Measurements from ENCODE around the gene DNAI2.

DNAI2 gene

DNA sequence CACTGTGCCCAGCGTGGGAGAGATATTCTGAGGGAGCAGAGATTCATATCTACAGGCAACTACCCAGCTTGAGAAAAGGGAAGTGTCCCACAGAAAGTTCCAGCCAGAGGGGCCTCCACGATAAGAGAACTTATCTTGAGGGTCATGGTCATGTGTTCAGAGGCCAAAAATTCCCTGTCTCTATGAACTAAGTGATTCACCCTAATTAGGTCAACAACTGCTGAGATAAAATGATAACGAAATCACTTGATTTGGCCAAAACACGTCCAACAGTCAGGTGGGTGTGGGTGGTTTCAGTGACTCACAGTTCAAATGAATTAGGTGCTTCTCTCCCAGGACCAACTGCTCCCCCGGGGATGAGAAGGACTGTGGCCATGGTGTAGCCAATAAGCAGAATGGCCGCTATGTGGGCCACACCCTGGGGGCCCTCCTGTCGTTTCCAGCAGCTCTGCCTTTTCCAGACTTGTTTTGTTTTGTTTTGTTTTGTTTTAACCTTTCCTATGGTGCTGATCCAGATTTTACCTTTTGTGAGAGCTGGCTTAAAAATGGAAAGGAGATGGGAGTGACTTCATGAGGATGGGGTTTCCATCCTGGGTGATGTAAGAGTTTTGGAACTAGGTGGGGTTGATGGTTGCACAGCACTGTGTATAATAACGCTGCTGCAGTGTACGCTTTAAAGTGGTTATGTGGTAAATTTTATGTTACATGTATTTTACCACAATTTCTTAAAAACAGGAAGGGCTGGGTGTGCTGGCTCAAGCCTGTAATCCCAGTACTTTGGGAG is 8.7 kb downstream of the DNAI2 start:
- POLR2A ChIA-PET: no interaction called here
- CTCF ChIA-PET: no interaction called here
- no peak for DNase-seq (ENCODE audit: low read depth, low spot score)

GRCh38 chr17:74283371-74283673 is 9.3 kb downstream of the DNAI2 start:
- CTCF ChIA-PET: no interaction called here
- POLR2A ChIA-PET: no interaction called here
- no peak for TF ChIP-seq CTCF (IDR thresholded peaks at IDR 0.05; ENCODE audit: insufficient read depth, low read length, missing control alignments)
- no peak for DNase-seq (ENCODE audit: low read depth, low spot score)
- H3K4me3 ChIP-seq (ENCODE audit: low read depth, low read length): no peak overlapping the region

More for the DNA sequence above, 8.7 kb downstream of the DNAI2 start:
- no peak for TF ChIP-seq CTCF (IDR thresholded peaks at IDR 0.05; ENCODE audit: insufficient read depth, low read length, missing control alignments)
- no peak overlapping the region for H3K4me3 ChIP-seq (ENCODE audit: low read depth, low read length)

GRCh38 chr17:74287031-74287602 is 13.1 kb downstream of the DNAI2 start:
- TF ChIP-seq CTCF (IDR thresholded peaks at IDR 0.05; ENCODE audit: insufficient read depth, low read length, missing control alignments): no peak
- ChIA-PET CTCF (interaction anchor here (1.0 to 2.0 kb wide), 2 partner anchors 10 to 12 kb away, joined by 4 to 6 read pairs; no protein-coding TSS in a partner anchor), POLR2A (no interaction called here)
- no peak overlapping the region for H3K4me3 ChIP-seq (ENCODE audit: low read depth, low read length)
- no peak for DNase-seq (ENCODE audit: low read depth, low spot score)

GRCh38 chr17:74288785-74289184 is 14.8 kb downstream of the DNAI2 start:
- ChIA-PET POLR2A (interaction anchor here (1.2 kb wide), 1 partner anchor 9 kb away, joined by 3 read pairs; no protein-coding TSS in a partner anchor), CTCF (interaction anchor here (1.1 to 2.0 kb wide), 2 partner anchors 8 to 14 kb away, joined by 3 to 6 read pairs; no protein-coding TSS in a partner anchor)
- no peak for TF ChIP-seq CTCF (IDR thresholded peaks at IDR 0.05; ENCODE audit: insufficient read depth, low read length, missing control alignments)
- no peak for DNase-seq (ENCODE audit: low read depth, low spot score)
- no peak overlapping the region for H3K4me3 ChIP-seq (ENCODE audit: low read depth, low read length)

GRCh38 chr17:74289688-74290087 is 15.7 kb downstream of the DNAI2 start:
- POLR2A ChIA-PET: no interaction called here

More at GRCh38 chr17:74289688-74290087, 15.7 kb downstream of the DNAI2 start:
- no peak for TF ChIP-seq CTCF (IDR thresholded peaks at IDR 0.05; ENCODE audit: insufficient read depth, low read length, missing control alignments)
- H3K4me3 ChIP-seq (ENCODE audit: low read depth, low read length): no peak overlapping the region
- CTCF ChIA-PET: no interaction called here
- no peak for DNase-seq (ENCODE audit: low read depth, low spot score)

Measured in AG04449 (cell line).